HL-60 (cell line): ENCODE data around the gene SH2D3C.

ENCODE experiments used
- DNase-seq, 2 experiments: peaks; one replicate each; pipeline ENCODE4 v3.0.0-alpha.2; 2010 to 2020; ENCODE audit warnings: low read depth in 1 of 2, low spot score in 1 of 2
- H3K27ac ChIP-seq: fragments of 250-450 bp; sonication (Bioruptor Pico); replicated peaks from 2 replicates; pipeline ENCODE4 v1.5.1; 2020; ENCODE audit warnings: mild to moderate bottlenecking, moderate library complexity
- H3K27me3 ChIP-seq: fragments of 250-450 bp; sonication (Bioruptor Pico); 2 replicates; pipeline ENCODE4 v1.5.1; 2021; ENCODE audit warnings: mild to moderate bottlenecking, moderate library complexity; ENCODE audit not compliant: insufficient read depth, poor library complexity, severe bottlenecking
- H3K4me3 ChIP-seq: replicated peaks from 2 replicates; pipeline ENCODE4 v1.5.1; 2011; ENCODE audit warnings: mild to moderate bottlenecking, control low read depth, low read length; ENCODE audit not compliant: insufficient read depth
- CTCF ChIP-seq: IDR thresholded peaks from one replicate; pipeline ENCODE4 v1.5.1; 2011; ENCODE audit warnings: low read length, control low read depth, inconsistent platforms; ENCODE audit not compliant: insufficient read depth
- GABPA ChIP-seq: IDR thresholded peaks from 2 replicates; pipeline ENCODE4 v1.6.1; 2012; ENCODE audit warnings: low read depth
- POLR2AphosphoS5 ChIP-seq: IDR thresholded peaks from 2 replicates; pipeline ENCODE4 v1.6.1; 2012; ENCODE audit warnings: low read depth
- SPI1 ChIP-seq: IDR thresholded peaks from 2 replicates; pipeline ENCODE4 v1.6.1; 2012; ENCODE audit warnings: low read depth, mild to moderate bottlenecking, borderline replicate concordance
- TF ChIP-seq, protein P1 (sequence below): IDR thresholded peaks from 2 replicates; pipeline ENCODE4 v1.6.1; 2012; ENCODE audit warnings: low read depth; ENCODE audit not compliant: insufficient replicate concordance

SH2D3C gene

DNA sequence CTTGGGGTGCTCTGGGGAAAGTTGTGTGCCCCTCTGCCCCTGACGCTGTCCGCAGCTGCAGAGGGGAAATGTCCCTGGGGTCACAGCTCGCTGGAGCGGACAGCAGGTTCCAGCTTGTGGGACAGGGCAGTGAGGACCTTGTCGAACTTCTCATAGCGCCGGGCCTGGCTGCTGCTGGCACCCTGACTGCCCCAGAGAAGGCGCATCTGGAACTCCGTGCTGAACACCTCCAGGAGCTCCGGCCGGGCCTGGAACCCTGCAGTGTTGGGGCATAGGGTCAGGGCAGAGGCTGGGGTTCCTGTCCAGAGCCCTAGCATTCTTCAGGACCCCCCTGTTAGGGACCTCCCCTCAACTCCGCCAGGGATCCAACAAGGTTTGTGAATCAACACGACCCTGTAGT is 39.8 kb downstream of the SH2D3C start:
- no peak overlapping the region for H3K27ac ChIP-seq
- DNase-seq, result no peak
- TF ChIP-seq, protein P1, sequence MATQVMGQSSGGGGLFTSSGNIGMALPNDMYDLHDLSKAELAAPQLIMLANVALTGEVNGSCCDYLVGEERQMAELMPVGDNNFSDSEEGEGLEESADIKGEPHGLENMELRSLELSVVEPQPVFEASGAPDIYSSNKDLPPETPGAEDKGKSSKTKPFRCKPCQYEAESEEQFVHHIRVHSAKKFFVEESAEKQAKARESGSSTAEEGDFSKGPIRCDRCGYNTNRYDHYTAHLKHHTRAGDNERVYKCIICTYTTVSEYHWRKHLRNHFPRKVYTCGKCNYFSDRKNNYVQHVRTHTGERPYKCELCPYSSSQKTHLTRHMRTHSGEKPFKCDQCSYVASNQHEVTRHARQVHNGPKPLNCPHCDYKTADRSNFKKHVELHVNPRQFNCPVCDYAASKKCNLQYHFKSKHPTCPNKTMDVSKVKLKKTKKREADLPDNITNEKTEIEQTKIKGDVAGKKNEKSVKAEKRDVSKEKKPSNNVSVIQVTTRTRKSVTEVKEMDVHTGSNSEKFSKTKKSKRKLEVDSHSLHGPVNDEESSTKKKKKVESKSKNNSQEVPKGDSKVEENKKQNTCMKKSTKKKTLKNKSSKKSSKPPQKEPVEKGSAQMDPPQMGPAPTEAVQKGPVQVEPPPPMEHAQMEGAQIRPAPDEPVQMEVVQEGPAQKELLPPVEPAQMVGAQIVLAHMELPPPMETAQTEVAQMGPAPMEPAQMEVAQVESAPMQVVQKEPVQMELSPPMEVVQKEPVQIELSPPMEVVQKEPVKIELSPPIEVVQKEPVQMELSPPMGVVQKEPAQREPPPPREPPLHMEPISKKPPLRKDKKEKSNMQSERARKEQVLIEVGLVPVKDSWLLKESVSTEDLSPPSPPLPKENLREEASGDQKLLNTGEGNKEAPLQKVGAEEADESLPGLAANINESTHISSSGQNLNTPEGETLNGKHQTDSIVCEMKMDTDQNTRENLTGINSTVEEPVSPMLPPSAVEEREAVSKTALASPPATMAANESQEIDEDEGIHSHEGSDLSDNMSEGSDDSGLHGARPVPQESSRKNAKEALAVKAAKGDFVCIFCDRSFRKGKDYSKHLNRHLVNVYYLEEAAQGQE, result no peak
- TF ChIP-seq POLR2AphosphoS5 (no peak), SPI1 (no peak), GABPA (no peak), CTCF (no peak)
- H3K27me3 ChIP-seq, result no peaks in the 10 kb centered on the region
- H3K4me3 ChIP-seq, result no peak overlapping the region

DNA sequence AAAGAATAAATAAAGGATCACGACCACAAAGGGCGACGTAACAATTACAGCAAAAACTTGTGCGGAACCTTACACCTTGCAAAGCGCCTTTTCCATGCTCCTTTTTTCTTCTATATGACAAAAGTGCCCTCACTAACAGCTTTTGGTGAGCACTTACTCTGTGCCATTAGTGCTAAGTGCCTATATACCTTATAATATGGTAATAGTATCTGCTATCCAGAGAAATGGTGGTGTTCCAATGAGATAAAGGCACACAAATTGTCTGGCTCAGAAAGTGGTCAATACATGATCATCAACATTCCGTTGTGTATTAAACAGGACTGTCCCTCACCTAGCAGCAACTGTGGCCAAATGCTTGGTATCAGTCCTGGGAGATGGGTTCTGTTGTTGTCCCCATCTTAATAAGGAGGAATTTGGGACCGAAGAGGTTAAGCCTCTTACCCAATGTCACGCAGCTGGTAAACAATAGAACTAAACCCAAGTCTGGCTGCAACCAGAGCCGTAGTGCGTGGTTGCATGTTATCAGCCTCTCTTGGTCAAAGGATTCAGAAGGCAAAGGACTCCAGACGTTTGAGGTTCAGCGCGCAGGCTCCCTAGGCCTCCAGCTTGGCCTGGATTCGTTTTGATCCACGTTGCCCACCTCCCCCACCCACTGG is 42.8 kb downstream of the SH2D3C start:
- no peaks in the 10 kb centered on the region for H3K27me3 ChIP-seq
- peak overlapping the region; percentile 77 for H3K27ac ChIP-seq
- TF ChIP-seq, protein P1, result no peak
- TF ChIP-seq SPI1 (no peak), POLR2AphosphoS5 (no peak), GABPA (no peak), CTCF (no peak)
- no peak for DNase-seq
- H3K4me3 ChIP-seq, result no peak overlapping the region

DNA sequence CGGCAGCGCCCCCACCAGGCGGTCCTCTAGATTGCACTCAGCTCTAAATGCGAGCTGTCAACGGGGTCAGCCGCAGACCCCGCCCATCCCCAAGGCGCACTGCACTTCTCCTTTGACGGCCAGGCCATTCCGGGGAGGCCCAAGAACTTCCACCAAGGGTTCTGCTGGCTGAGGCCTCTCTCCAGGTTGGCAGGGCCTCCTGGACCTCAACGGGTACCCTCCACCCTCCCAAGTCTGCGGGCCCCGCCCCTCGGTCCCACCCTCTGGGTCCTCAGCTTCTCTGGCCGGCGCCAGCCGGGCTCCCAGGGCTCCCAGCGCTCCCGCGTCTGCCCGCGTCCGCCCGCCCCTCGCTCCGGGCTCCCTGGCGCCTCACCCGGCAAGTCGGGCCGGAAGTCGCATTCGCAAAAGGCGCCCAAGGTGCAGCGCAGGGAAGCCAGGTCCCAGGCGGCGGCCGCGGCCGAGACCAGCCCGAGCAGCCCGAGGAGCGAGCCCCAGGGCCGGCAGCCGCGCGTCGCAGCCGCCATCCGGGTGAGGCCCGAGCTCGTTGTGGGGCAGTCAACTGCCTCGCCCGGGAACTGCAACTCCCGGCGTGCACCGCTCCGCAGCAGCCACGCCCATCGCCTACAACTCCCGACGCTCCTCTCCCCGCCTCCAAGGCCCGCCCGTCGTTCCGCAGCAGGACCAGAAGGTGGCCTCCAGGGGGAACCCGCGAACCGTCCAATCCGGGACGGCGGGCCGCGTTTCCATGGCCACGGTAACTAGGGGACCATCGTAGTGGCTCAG is 43.5 kb downstream of the SH2D3C start, which contains the start of gene TOR2A:
Gene TOR2A (minus strand): TSS at position 548 of the 783 bp plus-strand sequence. CDS start 24 bp downstream, at position 524.
- no peaks in the 10 kb centered on the region for H3K27me3 ChIP-seq
- H3K27ac ChIP-seq, result peak within 1 kb of the TSS; percentile 77
- TF ChIP-seq CTCF (peak; percentile 75), GABPA (peak; percentile 30; the same call in 1 of the 2 replicates), SPI1 (peak; percentile 87), POLR2AphosphoS5 (peak; percentile 67)
- TF ChIP-seq, protein P1, result no peak
- peak within 1 kb of the TSS; percentile 55 for H3K4me3 ChIP-seq
- peak; percentile 95 to 97 for DNase-seq
